Right forelimb (tissue), 1 donor: ENCODE results near the gene ZNF771.
"Not testable (repeated sequence)": the region's sequence is repeated elsewhere in the genome, so short reads cannot be mapped to it uniquely, and the experiment has no call there.

Experiments
- DNase-seq: peaks from one replicate; pipeline ENCODE4 v3.0.0-alpha.2; 2018

Gene ZNF771

DNA sequence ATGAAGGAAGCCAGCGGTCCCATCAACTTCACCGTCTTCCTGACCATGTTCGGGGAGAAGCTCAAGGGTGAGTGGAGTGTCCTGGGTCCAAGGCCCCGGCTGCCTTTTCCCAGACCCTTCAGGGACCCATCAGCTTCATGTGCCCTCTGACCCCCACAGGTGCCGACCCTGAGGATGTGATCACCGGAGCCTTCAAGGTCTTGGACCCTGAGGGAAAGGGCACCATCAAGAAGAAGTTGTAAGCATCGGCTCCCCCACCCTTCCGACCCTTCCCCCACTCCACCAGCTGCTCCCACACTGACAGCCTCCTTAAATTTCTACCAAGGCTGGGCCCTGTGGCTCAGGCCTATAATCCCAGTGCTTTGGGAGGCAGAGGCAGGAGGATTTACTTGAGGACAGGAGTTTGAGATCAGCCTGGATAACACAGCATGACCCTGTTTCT lies 30.9 kb upstream of the ZNF771 start:
- DNase-seq: peak; percentile 32

DNA sequence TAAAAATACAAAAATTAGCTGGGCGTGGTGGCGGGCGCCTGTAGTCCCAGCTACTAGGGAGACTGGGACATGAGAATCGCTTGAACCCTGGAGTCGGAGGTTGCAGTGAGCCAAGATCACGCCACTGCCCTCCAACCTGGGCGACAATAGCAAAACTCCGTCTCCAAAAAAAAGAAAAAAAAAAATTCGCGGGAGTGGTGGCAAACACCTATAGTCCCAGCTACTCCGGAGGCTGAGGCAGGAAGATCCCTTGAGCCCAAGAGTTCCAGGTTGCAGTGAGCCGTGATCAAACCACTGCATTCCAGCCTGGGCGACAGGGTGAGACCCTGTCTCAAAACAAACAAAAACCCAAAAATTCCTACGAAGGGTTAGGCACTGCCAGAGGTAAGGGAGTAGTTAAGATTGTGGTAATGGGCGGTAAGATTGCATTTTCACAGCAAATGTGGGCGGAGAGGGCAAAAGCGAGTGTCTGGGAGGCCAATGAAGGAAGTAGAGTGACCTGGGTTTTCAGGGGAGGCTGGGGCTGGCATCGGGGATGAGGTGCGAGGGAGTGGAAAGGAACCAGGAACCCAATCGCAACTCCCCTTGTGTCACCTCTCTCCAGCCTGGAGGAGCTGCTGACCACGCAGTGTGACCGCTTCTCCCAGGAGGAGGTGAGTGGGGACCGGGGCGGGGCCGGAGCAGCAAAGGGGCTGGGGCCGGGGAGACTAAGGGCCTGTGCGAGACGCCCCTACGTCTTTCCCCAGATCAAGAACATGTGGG lies 30.2 kb upstream of the ZNF771 start:
- no peak for DNase-seq

DNA sequence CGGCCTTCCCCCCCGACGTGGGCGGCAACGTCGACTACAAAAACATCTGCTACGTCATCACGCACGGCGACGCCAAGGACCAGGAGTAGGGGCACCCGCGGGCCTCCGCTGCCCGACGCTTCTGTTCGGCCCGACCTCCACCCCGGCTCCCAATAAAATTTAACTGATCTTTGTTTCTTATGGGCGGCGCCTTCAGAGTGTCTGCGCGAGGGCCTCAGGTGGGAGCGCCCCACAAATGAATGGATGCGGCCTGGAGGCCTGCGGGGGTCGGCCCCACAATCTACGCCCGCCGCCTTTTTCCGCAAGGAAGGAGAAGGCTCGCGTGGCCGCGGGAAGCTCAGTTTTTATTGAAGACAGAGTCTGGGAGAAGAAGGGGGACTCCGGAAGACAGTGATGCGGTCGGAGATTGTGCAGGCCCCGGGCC lies 29.6 kb upstream of the ZNF771 start:
- peak; percentile 94 for DNase-seq

DNA sequence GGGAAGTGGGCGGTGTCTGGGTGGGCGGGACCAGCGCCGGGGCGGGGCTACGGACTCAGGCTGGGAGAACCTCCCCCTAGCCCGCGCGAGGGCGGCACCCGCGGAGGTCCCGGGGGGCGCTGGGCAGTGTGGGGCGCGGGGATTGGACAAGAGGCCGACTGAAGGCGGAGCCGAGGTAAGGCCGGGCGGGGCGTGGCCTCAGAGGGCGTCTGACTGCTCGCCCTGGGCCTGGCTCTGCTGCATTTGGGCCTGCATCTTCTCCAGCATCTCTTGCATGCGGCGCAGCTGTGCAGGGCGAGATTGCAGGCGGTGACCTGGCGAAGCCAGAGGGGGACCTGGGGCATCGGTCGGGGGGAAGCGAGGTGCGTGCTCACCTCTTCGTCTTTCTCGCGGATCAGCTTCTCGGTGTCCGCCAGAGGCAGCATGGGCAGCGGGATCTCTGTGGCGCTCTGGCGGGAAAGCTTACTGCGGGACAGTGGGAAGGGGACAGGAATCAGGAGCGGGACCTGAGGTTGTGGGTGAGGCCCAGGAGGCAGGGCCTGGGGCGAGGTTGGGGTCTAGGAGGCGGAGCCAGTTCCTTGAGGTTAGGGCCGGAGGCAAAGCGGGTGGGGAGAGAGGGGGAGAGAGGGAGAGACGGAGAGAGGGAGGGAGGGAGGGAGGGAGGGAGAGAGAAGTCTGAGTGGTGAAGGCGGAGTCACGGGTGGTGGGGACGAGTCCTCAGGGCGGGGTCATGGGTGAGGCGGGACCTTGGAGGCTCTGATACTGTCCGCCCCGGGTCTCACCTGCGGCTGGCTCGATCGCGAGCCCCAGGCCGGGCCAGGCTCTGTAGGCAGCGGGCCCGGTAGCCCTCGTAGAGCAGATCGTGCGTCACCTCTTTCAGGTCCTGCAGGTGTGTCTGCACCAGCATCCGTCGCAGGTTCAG lies 28.9 kb upstream of the ZNF771 start:
- peak; percentile 100 for DNase-seq

DNA sequence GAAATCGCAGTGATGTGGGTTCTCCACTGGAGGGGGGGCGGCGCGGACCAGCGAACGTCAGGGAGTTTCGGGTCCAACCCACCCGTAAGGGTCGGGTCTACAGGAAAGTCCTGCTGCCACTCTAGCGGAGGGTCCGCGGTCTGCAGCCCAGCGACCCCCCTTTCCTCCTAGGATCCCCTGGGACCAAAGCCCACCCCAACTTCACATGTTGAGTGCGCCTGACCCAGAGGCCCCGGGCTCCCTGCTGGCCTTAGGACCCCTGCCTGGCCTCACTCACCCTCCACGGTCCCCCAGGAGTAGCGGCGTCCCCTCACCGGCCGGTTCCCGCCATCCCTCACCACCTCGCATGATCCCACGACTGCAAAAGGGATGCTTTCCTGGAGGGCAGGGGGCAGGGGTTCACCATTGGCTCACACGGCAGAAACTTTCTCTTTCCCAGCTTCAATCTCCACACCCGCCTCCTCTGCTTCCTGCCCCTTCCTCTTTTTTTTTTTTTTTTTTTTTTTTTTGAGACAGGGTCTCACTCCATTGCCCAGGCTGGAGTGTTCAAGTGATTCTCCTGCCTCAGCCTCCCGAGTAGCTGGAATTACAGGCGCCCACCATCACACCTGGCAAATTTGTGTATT lies 28.1 kb upstream of the ZNF771 start:
- DNase-seq: peak; percentile 44

DNA sequence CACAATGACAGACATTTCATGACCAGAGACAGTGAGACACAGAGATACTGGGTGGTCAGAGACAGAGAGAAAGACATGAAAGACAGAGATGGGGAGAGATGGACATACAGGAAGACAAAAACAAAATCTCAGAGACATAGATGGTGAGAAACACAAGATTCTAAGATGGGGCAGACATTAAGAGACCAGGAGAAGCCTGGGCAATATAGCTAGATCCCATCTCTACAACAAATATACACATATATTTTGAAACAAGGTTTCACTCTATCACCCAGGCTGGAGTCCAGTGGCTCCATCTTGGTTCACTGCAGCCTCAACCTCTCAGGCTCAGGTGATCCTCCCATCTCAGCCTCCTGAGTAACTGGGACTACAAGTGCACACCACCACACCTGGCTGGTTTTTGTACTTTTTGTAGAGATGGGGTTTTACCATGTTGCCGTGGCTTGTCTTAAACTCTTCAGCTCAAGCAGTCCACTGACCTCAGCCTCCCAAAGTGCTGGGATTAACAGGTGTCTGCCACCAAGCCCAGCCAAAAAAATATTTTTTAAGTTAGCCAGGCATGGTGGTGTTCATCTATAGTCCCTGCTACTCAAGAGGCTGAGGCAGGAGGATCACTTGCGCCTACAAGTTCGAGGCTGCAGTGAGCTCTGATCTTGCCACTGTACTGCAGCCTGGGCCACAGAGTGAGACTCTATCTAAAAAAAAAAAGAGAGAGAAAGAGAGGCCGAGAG lies 27.2 kb upstream of the ZNF771 start:
- DNase-seq: no peak

DNA sequence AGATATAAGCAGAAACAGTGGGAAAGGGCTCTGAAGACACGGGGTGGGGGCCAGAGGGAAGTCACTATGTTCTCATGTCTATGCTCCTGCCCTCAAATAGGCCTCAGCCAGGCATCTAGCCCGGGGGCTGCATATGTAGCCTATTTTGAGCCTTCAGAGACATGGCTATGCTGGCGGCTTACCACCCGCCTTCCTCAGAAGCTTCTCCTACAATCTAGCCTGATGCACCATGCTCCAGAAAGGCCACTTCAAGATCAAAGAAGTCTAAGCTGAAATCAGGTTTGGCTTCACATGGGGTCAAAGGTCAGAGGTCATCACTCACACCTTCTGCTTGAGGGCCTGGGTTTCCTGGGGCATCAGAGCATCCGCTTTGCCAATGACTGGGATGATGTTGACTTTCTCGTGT lies 26.6 kb upstream of the ZNF771 start:
- peak; percentile 38 for DNase-seq

DNA sequence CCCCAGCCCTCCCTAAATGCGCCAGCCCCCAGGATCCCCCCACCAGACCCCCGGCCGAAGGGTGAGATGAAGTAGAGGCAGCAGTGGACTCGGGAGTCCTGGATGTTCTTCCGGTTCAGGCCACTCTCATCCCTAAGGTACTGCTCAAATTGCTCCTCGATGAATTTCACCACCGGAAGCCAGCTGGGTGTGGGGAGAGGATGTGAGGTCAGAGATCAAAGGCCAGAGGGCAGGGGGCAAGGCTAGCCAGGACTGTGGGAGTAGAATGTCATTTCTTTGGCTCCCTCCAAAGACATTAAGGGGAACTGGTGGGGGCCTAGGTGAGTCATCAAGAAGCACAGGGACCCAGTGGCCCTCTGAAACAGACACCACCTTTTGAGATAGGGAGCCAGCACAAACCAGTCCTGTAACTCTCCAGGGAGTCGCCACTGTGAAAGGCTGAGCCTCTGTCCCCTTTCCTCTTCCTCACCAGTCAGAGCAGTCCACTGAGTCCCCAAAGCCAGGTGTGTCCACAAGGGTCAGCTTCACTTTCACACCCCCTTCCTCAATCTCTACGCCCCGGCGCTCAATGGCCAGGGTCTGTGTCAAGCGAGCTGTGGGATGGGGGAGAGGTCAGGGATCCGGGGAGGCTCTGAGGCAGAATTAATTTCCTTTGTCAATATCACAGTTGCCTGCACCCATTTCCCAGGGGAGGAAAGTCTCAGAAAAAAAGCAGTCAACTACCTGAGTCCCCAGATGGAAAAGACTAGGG lies 25.9 kb upstream of the ZNF771 start:
- no peak for DNase-seq

DNA sequence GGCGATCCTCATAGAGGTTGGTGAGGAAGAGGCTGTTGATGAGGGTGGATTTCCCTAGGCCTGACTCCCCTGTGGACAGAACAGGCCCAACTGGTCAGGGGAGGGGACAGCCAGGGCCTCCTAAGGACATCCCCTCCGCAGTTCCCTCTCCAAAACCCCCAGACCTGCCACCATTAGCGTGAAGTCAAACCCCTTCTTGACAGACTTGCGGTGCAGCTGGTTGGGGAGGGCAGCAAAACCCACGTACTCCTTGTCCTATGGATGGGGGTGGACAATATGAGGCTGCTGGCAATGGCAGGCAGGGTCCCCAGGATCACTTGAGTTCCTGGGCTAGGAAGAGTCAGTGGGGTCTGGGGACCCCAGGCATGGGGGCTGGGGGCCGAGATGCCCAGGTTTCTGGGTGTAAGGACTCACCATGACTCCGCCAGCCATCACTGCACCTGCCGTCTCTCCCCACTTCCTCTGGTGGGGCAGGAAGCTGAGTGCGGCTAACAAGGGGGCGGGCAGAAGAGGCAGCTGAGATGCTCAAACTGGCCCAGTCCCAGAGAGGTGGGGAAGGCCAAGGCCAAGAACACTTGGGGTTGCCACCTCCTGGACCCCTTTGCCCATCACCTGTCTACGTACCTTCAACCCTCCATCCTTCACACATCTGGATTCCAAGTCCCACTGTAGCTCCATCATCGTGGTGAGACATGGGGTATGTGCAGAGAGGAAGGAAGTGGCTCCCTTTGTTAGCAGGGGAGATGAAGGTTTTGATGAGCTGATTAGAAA lies 25.1 kb upstream of the ZNF771 start, which contains the start of gene SEPTIN1:
TSS of gene SEPTIN1 (minus strand) at position 451 of the 771 bp plus-strand sequence. CDS start at position 432, 19 bp downstream.
- DNase-seq: no peak

DNA sequence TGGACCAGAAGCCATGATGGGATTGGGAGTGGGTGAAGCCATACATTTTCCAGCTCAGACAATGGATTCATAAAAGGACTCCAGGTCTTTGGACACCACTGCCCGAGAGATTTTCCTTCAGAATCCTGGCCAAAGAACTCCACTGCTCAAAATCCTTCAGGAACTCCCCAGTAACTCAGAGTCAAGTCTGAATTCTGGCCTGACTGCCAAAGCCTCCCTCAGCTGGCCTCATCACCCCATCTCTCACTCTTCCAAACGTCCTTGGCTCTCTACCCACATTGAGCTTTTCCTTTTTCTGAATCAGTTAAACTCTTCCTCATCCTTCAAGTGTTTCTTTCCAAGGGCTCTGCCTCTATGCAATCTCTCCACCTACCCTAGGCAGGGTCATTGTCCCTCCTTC lies 23.9 kb upstream of the ZNF771 start:
- DNase-seq: peak; percentile 74

DNA sequence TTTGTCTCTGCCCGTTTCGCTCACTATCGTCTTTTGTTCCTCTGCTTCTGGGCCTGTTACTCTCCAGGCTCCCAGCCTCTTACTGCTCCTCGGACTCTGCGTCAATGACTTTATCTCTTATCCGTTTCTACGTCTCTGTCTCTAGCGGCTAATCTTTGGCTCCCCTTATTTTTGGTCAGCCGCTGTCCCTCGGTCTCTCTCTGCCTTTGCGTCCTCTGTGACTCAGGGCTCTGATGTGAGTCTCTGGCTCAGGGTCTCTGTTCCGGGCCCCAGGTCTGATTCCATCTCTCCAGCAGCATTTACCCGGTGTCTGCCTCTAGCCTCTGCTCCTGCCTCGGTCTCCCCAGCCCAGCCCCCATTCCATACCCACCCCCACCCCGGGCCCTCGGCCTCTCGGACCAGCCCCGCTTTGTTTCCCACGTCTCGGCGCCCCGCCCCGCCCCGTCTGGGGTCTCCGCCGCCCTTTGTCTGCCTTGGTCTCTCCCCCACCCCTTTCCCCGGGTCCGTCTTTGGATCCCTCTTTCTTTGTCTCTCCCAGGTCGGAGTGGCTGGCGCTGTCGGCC lies 12.7 kb upstream of the ZNF771 start:
- DNase-seq: peak; percentile 50

DNA sequence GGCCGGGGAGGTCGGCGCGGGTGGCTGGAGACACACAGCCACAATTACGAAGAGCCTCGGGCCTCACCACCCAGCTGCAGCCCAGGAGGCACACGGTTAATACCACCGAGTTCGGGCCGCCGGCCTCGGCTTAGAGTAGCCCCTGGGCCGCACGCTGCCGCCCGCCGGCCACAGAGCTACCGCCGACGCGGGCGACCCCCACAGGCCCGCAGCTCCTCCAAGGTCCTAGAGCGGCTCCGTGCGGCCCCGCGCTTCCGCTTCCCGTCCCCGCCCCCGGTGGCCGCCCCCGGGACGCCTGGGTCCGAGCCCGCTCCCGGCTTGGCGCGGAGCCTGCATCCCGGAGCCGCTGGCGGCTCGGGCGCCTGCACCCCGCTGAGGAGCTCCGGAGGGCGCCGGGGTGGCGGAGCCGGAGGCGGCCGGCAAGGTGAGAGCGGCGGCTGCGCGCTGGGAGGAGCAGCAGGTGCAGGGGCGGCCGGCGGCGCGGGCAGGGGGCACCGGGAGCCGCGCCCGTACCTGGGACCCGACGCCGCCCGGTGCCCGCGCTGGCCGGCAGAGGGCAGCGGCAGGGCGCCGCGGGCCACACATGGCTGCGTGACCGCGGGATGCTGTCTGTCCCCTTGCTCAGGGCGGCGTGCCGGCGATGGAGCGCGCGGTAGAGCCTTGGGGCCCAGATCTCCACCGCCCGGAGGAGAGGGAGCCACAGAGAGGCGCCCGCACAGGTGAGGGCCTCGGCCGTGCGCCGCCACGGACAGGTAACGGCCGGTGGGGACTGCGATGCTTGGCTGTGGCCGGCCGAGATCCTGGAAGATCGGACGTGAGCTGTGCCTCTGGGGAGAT lies 12.0 kb upstream of the ZNF771 start, which contains the start of gene ZNF48:
TSS of gene ZNF48 (plus strand) at position 266 of the 837 bp plus-strand sequence. CDS start at position 641, 375 bp downstream.
- DNase-seq: peak; percentile 90

DNA sequence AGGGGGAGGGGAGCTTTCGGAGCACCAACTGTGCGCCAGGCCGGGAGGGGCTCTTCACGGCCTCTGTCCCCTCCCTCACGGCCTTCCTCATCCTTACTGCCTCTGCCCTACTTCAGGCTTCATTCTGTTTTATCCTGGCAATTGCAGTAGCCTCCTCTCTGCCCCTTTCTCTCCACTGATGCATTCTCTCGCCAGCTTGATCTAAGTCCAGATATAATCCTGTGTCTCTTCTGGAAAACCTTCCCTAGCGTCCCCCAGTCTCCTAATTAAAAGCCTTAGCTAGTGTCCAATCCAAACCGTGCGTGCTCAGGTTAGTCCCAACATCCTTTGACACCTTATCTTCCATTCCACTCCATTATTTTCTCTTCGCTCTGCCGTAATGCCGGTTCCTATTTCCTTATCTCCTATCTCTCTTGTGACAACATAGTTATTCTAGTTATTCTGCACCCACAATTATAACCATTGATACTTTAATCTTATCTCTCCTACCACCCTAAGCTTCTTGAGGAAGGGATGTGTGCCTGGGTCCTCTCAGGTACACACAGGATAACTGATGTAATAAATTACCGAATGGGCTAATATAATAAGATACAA lies 11.3 kb upstream of the ZNF771 start:
- no peak for DNase-seq

DNA sequence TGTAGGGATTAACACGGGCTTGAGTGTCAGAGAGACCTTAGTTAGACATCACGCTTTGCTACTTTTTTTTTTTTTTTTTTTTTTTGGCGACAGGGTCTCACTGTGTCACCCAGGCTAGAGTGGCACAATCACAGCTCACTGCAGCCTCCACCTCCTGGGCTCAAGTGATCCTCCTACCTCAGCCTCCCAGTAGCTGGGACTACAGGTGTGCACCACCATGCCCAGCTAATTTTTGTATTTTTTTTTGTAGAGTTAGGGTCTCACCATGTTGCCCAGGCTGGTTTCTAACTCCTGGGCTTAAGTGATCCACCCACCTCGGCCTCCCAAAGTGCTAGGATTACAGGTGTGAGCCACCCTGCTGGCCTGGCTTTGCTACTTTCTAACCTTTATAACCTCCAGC lies 10.8 kb upstream of the ZNF771 start:
- not testable (repeated sequence) for DNase-seq

DNA sequence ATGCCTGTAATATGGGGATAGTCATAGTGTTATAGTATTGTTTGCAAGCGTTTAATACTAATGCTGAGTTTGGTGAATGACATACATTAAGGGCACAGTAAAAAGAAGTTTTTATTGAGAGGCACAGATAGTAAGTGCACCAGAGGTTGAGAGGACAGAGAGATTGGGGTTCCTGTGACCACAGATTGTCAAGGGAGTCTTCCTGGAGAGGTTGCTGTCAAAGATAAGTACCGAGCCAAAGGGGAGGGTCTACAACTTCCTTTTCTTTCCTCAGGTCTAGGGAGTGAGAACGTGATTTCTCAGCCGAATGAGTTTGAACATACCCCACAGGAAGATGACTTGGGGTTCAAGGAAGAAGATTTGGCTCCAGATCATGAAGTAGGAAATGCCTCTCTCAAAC lies 10.3 kb upstream of the ZNF771 start:
- no peak for DNase-seq

DNA sequence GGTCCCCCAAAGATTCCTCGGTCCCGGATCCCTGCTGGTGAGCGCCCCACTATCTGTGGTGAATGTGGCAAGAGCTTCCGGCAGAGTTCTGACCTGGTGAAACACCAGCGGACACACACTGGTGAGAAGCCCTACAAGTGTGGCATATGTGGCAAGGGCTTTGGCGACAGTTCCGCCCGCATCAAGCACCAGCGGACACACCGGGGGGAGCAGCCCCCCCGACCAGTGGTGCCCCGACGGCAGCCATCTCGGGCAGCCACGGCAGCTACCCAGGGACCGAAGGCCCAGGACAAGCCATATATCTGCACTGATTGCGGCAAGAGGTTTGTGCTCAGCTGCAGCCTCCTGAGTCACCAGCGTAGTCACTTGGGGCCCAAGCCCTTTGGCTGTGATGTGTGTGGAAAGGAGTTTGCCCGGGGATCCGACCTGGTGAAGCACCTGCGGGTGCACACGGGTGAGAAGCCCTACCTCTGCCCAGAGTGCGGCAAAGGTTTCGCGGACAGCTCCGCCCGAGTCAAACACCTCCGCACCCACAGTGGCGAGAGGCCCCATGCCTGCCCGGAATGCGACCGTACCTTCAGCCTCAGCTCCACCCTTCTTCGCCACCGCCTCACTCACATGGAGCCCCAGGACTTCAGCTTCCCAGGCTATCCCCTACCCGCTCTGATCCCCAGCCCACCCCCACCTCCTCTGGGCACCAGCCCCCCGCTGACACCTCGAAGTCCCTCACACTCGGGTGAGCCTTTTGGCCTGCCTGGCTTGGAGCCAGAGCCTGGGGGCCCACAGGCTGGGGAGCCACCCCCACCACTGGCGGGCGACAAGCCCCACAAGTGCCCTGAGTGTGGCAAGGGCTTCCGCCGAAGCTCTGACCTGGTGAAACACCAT lies 9.4 kb upstream of the ZNF771 start:
- DNase-seq: no peak

DNA sequence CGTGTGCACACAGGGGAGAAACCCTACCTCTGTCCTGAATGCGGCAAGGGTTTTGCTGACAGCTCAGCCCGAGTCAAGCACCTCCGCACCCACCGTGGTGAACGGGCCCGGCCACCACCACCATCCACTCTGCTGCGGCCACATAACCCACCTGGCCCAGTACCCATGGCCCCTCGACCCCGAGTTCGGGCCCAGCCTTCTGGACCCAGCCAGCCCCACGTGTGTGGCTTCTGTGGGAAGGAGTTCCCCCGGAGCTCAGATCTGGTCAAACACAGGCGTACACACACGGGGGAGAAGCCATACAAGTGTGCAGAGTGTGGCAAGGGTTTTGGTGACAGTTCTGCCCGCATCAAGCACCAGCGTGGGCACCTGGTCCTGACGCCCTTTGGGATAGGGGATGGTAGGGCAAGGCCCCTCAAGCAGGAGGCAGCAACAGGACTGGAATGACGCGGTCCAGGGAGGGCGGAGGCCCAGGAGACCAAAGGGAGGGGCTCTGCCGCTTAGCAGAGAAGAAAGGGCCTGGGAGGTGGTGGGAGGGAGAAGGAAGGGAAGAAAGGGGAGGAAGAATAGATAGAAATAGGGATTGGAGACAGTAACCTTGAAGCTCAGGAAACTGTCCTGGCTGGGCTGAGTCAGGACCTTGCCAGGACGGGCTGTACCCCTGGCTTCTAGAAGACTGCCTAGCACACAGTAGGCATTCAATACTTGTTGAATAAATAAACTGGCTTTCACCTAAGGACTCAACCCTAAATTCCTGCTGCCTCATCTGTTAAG lies 8.6 kb upstream of the ZNF771 start:
- no peak for DNase-seq
